ENCODE data around the gene RAB41.
"Not testable (repeated sequence)": the region's sequence is repeated elsewhere in the genome, so short reads cannot be mapped to it uniquely, and the experiment has no call there.

Gene RAB41

DNA sequence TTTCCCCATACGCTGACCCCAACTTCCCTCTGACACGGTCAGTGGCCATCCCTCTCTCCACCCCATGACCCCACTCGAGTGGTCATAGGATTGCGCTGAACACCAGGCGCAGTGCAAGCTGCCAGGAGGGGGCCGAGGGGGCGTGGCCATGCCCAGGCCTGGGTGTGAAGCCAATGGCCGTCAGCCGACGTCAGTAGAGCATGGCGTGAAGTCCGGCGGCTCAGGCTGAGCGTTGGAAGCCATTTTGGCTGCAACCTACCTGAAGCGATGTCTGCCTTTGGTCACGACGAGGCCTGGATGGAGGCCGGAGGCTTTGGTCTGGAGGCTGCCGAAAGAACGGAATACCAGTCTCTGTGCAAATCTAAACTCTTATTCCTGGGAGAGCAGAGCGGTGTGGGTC lies at the start of gene RAB41:
RAB41 (plus strand) TSS at position 222 of the 400 bp plus-strand sequence; CDS start at position 268, 46 bp downstream.
- no peak for DNase-seq (ENCODE audit: low spot score)

DNA sequence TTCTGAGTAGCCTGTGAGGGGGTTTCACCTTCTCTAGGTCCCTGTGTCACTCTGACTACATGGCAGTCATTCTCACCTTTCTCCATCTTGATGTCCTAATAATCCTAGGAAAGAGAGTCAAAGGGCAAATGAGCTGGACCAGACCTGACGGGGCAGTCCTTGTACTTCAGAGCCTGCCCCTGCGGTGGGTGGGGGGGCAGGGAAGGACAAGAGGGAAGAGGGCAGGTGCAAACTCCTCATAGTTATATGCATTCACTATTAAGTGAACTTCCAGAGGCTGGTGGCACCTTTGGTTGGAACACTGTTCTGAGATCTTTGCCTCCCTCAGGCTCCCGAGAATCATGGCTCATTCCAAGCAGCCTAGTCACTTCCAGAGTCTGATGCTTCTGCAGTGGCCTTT lies 47.6 kb upstream of the RAB41 start, which contains the start of gene AWAT1:
AWAT1 (plus strand) TSS at position 301 of the 400 bp plus-strand sequence; CDS start at position 342, 41 bp downstream.
- no peak for DNase-seq (ENCODE audit: low spot score)

DNA sequence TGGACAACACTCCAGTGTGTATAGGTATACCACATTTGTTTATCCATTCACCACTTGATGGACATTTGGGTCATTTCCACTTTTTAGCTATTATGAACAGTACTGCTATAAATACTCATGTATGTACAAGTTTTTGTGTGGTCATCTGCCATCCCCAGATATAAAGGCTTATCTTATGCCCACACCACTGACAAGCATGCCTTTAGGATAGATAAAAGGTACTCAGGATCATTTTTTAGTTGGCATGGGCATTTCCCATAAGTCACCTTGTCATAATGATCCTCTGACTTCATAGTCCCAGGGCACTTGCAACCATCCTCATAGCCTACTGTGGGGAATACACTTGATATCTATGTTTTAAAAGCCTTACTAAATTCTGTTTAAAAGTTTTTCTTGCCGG lies 41.2 kb upstream of the RAB41 start:
- DNase-seq (ENCODE audit: low spot score), result no peak

DNA sequence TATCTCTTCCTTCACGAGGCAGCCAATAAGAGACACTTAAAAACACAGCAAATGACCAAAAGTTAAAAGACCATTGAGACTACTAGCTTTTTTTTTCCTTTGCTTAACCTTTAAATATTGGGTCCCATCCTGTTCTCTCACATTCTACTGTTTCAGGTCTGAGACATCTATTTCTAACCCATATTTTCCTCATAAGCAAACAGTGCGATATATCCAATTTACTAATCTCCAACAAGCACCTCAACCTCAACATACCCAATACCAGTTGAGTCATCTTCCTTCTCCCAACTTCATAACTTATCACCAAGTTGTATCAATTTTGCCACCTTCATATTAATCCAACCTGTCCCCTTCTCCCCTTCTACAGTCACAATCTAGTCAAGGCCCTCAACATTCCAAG lies 40.5 kb upstream of the RAB41 start:
- no peak for DNase-seq (ENCODE audit: low spot score)

DNA sequence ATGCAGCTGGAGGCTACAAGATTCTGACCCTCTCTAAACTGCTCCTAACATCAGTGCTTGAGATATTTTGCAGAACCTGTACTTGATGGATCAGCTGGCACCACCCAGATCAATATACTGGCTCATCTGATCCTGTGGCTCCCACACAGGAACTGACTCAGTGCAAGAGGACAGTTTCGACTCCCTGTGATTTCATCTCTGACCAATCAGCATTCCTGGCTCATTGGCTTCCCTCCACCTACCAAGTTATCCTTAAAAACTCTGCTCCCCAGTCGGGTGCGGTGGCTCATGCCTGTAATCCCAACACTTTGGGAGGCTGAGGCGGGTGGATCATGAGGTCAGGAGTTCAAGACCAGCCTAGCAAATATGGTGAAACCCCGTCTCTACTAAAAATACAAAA lies 38.4 kb upstream of the RAB41 start:
- not testable (repeated sequence) for DNase-seq (ENCODE audit: low spot score)

DNA sequence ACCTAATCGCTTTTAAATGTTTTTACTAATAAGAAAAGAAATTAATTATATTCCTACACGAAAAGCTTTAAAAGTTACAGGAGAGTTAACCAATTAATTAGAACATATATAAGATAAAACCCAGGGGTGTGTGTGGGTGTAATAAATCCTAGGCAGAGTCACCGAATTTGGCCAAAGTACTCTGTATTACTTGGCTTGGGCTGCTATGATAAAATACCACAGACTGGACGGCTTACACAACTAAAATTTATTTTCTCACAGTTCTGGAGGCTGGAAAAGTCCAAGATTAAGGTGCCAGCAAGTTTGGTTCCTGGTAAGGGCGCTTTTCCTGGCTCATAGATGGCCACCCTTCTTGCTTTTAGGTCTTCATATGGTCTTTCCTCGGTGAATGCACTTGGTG lies 37.1 kb upstream of the RAB41 start:
- DNase-seq (ENCODE audit: low spot score), result no peak

DNA sequence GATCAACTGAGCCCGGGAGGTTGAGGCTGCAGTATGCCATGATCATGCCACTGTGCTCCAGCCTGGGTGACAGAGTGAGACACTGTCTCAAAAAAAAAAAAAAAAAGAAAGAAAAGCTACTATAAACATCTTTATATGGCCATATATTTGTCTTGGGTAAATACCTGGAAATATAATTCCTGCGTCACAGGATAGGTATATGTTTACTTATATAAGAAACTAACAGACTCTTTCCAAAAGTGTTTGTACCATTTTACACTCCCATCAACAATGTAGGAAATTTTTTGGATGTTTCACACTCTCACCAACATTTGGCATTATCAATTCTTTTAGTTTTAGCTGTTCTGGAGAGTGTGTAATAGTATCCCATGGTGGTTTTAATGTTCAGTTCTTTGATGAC lies 34.7 kb upstream of the RAB41 start:
- DNase-seq (ENCODE audit: low spot score), result no peak

DNA sequence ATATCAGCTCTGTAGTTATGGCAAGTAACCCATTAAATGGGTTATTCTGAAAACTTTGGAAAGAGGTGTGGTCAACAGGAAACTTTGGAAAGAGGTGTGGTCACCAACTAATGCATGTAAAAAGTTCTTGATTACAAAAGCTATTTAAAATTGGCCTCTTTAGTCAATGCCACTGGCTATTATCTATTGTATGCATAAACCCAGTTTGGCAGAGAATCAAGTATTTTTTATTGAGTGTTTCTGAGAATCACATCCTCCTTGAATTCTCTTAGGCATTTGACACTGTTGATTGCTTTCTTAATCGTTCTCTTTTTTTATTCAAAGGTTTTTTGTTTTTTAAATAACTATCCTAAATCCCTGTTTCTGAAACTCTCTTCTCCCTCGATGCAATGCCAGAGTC lies 29.5 kb upstream of the RAB41 start:
- no peak for DNase-seq (ENCODE audit: low spot score)

DNA sequence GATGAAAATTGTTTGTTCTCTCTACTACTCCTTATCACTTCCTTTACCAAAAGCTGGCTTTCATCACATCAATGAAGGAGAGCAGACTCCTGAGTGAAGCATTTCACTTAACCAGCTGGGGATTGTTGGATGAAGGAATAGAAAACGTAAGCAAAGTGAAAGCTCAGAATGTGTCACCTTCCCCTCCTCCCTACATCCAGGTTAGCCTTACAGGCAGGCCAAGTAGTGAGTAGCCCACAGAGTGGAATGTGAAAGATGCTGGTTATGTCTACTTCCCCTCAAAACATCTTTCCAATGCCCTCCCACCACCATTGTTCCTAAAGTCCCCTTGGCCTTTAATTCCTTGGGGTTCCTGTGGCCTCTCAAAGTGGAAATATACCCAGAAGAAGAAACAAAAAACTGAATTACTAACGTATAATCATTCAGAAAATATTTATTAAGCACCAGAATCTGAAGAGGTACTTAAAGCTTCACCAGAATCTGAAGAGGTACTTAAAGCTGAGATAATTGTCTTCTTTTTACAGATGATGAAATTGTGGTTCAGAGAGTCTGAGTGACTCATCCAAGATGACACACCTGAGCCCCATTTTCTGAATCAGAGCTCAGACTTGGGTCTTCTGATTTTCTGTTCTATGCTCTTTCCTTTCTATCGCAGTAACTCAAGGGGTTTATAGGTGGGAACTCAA lies 28.5 kb upstream of the RAB41 start:
- no peak for DNase-seq (ENCODE audit: low spot score)

DNA sequence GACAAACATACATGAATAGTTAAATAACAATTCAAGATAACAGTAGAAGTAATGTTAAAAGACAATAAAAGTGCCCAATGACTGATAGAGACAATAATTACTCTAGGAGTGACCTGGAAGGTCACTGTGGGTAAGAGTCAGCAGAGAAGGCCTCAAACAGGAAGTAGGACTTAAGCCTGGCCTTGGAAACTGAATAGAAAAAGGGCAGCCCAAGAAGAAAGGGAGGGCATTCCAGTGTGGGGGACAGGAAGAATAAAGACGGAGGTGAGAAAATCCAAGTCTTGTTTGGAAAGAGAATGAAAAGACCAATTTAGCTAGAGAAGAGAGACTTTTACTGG lies 27.9 kb upstream of the RAB41 start:
- DNase-seq (ENCODE audit: low spot score), result no peak

DNA sequence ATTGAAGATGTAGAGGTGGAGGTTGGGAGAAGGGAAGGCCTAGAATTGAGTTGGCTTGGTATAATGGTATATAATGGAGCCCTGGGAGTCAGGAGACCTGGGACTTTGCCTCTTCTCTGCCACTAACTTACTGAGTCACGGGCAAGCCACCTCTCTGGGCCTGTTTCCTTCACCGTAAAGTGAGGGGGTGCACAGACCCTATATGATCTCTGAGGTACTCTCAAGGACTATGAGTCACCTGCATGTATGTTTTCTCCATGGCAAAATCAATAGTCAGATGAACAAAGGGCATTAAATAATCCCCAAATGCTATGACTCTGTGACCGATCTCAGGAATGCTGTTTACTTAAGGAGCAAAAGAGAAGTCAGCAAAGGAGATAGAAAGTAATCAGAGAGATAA lies 27.1 kb upstream of the RAB41 start:
- DNase-seq (ENCODE audit: low spot score), result no peak

DNA sequence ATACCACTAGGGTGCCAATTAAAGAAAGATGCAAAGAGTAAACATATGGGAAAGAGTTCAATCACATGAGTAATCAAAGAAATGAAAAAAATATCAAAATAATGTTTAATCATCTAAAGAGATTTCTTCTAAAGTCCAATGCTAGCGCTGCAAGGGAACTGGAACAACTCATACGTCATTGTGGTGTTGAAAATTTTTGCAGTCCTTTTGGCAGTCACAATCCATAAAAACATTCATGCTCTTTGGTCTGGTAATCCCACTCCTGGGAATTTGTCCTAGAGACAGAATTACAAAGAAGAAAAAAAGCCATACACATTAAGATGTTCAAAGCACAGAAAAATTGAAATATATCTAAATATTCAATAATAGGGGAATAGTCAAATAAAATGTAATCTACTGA lies 26.5 kb upstream of the RAB41 start:
- DNase-seq (ENCODE audit: low spot score), result no peak

DNA sequence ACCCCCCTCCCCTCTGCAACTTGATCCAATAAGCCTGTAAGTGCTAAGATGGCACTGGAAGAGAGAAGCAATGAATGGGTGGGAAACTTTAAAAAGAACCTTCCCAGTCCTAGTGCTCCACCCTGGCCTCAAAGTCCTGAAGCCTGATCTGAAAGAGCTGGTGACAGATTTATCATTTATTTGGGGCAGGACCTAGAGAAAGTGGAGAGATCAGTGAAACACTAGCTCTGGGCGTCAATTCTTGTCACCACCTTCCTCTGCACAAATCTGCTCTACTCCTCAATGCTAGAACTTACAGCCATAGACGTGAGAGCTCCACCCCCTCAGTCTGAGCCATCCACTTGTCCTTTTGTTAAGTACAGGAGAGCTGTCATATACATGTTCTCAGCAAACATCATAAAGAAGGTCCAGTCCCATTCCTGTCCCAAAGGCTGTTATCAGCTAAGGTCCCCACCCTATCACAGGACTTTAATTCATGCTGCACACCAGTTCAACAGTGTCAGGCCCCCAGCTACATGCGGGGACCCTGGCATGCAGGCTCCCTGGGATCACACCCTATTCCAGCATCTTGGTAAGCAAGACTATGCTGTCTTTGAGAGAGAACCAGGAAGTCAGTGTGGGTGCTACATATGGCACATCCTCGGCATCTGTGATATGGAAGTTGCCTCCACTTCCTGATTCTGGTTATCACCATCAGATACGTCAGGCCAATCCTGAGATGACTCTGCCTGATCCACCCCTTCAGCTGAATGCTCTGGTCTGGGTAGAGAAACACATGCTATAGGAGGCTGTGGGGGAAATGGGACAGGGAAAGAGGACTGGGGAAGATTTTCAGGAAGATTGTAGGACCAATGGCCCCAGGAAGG lies 24.3 kb upstream of the RAB41 start:
- DNase-seq (ENCODE audit: low spot score), result no peak

DNA sequence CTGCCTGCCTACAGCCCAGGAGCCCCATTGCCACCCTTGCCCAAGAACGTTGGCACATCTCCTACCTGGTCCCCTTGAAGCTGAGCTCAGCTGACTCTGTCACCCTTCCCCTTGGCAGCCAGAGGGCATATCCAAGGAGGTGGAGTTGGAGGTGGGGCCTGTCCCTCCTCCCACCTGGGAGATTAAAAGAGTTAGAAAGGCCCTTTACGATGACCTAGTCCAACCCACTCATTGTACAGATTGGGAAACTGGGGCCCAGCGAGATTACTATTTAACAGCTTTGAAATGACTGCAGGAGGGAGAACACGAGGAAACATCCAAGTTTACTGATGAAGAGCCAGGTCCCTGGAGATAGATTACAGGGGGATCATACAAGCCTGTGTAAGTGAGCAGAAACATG lies 21.9 kb upstream of the RAB41 start, which contains the start of gene P2RY4:
P2RY4 (minus strand) TSS at position 101 of the 400 bp plus-strand sequence. CDS start 580 bp downstream, outside the sequence.
- no peak for DNase-seq (ENCODE audit: low spot score)

DNA sequence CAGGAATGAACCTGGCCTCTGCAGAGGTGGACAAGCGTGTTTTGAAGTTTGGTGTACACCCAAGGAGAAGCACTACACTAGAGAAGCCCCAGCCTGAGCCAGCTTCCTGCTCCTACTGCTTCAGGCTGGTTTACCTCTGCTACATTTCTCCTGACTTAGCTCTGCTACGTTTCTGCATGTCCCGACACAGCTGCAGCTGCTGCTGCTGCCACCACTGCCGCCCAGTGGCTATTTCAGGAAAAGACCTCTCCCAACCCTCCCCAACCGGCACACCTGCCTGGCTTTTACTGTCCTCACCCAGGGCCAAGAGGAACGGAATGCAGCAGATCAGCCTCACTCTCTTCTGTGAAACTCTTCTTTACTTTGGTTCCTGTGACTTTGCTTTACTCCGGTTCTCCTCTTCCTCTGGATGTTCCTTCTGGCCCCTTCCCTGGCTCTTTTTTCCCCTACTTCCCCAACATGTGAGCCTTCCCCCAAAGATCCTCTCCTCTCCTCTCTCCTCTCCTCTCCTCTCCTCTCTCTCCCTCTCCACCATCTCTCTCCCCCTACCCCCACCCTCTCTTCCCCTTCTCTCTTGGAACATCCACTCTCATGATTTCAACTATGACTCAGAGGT lies 18.9 kb upstream of the RAB41 start:
- DNase-seq (ENCODE audit: low spot score), result peak; percentile 27

DNA sequence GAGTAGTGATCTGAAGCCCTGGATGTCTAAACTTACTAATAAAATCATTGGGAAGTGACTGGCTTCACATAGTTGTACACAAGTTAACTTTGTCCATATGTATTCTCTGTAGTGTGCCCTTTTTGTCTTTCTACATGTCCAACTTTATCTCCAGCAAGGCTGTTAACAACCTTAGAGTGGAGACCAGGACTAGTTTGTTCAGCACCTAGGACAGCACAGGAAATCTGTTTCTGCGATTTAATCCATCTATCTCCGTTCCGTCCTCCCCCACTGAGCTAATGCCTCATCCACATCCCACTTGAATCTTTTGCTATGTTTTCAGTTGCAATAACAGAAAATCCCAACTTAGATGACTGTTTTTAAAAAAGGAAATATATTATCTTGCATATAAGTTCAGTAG lies 17.2 kb upstream of the RAB41 start:
- no peak for DNase-seq (ENCODE audit: low spot score)

DNA sequence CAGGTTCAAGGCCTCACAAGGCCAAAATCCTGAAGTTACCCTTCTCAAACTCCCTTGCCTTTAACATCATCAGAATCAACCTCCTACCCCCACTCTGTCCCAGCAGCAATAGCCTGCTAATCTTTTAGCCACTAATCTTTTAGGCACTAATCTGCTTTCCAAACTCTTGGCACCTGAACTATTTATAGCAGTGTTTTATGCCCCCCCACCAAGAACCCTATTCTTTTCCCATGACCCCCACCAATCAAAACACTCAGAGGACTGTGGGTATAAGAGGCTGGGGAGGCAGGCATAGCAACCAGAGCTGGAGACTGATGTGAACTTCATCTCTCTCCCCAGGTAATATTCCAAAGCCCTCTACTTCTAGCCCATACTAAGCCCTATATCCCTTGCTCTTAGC lies 13.9 kb upstream of the RAB41 start, which contains the start of gene ARR3:
ARR3 (plus strand) TSS at position 301 of the 400 bp plus-strand sequence. CDS start 1,052 bp downstream, outside the sequence.
- no peak for DNase-seq (ENCODE audit: low spot score)

DNA sequence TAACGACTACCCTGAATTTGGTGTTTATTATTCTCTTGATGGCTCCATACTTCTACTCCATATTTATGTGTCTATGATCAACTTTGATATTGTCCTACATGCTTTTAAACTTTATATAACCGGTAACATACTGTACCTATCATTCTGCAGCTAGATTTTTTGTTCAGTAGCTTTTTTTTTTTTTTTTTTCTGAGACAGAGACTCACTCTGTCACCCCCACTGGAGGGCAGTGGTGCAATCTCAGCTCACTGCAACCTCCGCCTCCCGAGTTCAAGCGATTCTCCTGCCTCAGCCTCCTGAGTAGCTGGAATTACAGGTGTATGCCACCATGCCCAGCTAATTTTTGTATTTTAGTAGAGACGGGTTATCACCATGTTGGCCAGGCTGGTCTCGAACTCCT lies 7.9 kb upstream of the RAB41 start:
- not testable (repeated sequence) for DNase-seq (ENCODE audit: low spot score)

DNA sequence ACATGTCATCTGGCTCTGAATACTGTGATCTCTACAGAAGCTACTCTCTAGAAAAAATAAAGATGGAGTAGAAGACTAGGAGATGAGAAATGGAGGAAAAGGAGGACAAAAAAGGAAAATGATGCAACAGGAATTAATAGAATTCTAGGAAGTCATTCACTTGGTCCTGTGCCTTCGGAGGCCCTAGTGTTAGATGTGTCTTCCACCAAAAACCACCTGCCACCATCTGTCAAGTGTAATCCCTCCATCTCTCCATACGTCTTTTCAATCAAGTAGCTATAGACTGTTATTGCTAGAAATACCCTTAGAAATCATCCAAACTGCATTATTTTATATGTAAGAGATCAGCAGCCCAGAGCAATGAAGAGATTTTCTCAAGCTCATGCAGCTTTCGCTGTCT lies 2.9 kb upstream of the RAB41 start:
- DNase-seq (ENCODE audit: low spot score), result no peak

DNA sequence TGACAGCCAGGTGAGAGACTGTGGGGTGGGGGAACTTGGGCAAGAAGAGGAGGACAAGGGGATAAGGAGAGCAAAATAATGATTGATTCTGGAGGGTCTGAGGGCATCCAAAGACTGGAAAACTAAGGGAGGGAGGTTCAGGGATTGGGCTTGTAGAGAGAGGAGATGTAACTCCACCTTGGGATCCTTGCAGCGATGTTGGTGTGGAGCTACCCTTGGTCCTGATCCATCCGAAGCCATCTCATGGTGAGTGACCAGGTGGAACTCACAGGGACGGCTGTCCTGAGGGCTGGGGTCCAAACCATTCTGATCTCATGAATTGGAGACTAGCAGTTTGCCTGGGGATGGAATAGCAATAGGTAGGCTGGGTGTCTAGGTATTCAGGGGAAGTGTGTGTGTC lies 1.4 kb upstream of the RAB41 start:
- DNase-seq (ENCODE audit: low spot score), result no peak

DNA sequence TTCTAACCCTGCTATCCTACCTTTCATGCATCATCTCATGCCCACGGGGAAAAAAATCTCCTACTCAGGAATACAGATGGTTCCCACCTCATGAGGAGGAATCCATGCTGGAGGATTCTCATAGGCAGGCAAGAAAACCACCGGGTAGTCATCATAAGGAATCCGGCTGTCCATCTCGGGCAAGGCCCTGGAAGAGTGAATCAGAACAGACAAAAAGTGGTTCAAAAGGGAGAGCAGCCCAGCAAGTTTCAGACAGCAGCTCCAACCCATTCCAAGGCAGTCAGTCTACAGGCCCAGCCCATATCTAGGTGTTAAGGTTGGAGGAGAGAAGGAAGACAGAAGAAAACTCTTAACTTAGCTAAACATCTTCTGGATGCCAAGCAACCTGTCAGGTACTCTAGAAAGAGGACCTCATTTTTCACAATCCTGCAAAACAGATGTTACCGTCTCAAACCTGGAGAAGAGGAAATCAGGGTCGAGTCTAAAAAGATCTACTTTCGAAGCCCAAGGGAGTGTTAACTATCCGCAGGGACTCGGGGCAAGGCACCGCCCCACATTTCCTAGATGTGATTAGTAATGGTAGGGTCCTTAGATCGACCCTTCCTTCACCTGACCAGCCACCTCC lies 7.3 kb downstream of the RAB41 start:
- peak; percentile 25 for DNase-seq (ENCODE audit: low spot score)
